ENCODE measurements around the gene ENOSF1.

The ENOSF1 gene

GRCh38 chr18:670522-670921 is 41.9 kb downstream of the ENOSF1 start:
- DNase-seq, result no peak

GRCh38 chr18:669077-669476 is 43.4 kb downstream of the ENOSF1 start:
- DNase-seq, result no peak

GRCh38 chr18:668260-668659 is 44.2 kb downstream of the ENOSF1 start:
- no peak for DNase-seq

GRCh38 chr18:666628-667027 is 45.8 kb downstream of the ENOSF1 start:
- no peak for DNase-seq

GRCh38 chr18:666177-666576 is 46.3 kb downstream of the ENOSF1 start:
- peak; percentile 23 to 39 for DNase-seq

GRCh38 chr18:662197-662596 is 50.2 kb downstream of the ENOSF1 start:
- DNase-seq, result no peak

- no peak for DNase-seq
Measured at GRCh38 chr18:659597-659996, 52.8 kb downstream of the ENOSF1 start.

- DNase-seq, result no peak
Measured at GRCh38 chr18:658947-659533, 53.4 kb downstream of the ENOSF1 start.

- peak; percentile 86 to 91 for DNase-seq
Measured at GRCh38 chr18:658001-658946, 54.2 kb downstream of the ENOSF1 start.

GRCh38 chr18:657311-658000 is 55.0 kb downstream of the ENOSF1 start, which contains the start of gene TYMS:
Gene TYMS (plus strand): TSS chr18:657653. CDS start chr18:657743, 90 bp downstream.
- DNase-seq, result peak; percentile 80 to 84

GRCh38 chr18:655445-655844 is 57.0 kb downstream of the ENOSF1 start:
- no peak for DNase-seq

GRCh38 chr18:654601-655000 is 57.8 kb downstream of the ENOSF1 start:
- DNase-seq, result no peak

- peak in 1 of 2 experiments; percentile 15 for DNase-seq
Measured at GRCh38 chr18:653512-653911, 58.9 kb downstream of the ENOSF1 start.

- no peak for DNase-seq
Measured at GRCh38 chr18:652131-652530, 60.3 kb downstream of the ENOSF1 start.

- DNase-seq, result peak; percentile 79 to 80
Measured at GRCh38 chr18:650428-650858, 62.0 kb downstream of the ENOSF1 start.

- DNase-seq, result no peak
Measured at GRCh38 chr18:649341-649740, 63.1 kb downstream of the ENOSF1 start.

GRCh38 chr18:647304-647703 is 65.1 kb downstream of the ENOSF1 start:
- no peak for DNase-seq

- peak; percentile 20 to 39 for DNase-seq
Measured at GRCh38 chr18:644395-645004, 67.9 kb downstream of the ENOSF1 start.

GRCh38 chr18:641224-641623 is 71.2 kb downstream of the ENOSF1 start:
- no peak for DNase-seq

- DNase-seq, result no peak
Measured at GRCh38 chr18:635171-635570, 77.3 kb downstream of the ENOSF1 start.

- no peak for DNase-seq
Measured at GRCh38 chr18:634551-635045, 77.8 kb downstream of the ENOSF1 start.

GRCh38 chr18:631560-631959 is 80.9 kb downstream of the ENOSF1 start:
- no peak for DNase-seq

Measured in Kasumi-1 (cell line).